Ovary (tissue), 3 donors: ENCODE results near the gene AQP1.

Experiments
- EP300 ChIP-seq: sonication (generic); formaldehyde crosslinking; IDR thresholded peaks from one replicate; pipeline ENCODE4 v1.6.1; 2017; ENCODE audit warnings: antibody characterized with exemption
- POLR2A ChIP-seq: fragments of 450-650 bp; IDR thresholded peaks from one replicate; pipeline ENCODE4 v1.6.1; 2017; ENCODE audit warnings: antibody characterized with exemption, mild to moderate bottlenecking, moderate library complexity
- TF ChIP-seq, protein P1 (sequence below), 3 donors: fragments of 450-650 bp in 2 of 3; fragments of 200-600 bp in 1 of 3; IDR thresholded peaks; one replicate each; pipeline versions ENCODE4 v1.5.1 to v1.8.0; 2016 to 2022; ENCODE audit warnings: antibody characterized with exemption in 3 of 3, mild to moderate bottlenecking in 1 of 3
- donor health status: DM: no; HTN: no; CAD: no.

DNA sequence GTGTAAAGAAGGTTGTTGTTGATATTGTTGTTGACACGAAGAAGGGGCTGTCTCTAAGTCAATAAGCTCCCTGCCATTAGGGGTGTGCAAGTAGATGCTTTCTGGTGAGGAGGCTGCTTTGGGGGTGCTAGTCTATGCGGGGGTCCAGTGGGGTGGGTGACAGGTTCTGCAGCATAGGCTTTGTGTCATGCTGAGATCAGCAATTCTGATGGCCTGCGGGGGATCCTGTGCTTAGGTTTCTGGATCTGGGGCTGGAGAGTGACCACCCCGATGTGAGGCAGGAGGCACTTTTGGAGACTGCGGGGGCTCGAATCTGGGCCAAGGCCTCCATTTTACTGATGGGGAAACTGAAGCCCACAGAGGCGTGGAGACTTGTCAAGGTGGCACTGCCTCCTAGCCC, 5.1 kb downstream of the AQP1 start:
- TF ChIP-seq, protein P1, sequence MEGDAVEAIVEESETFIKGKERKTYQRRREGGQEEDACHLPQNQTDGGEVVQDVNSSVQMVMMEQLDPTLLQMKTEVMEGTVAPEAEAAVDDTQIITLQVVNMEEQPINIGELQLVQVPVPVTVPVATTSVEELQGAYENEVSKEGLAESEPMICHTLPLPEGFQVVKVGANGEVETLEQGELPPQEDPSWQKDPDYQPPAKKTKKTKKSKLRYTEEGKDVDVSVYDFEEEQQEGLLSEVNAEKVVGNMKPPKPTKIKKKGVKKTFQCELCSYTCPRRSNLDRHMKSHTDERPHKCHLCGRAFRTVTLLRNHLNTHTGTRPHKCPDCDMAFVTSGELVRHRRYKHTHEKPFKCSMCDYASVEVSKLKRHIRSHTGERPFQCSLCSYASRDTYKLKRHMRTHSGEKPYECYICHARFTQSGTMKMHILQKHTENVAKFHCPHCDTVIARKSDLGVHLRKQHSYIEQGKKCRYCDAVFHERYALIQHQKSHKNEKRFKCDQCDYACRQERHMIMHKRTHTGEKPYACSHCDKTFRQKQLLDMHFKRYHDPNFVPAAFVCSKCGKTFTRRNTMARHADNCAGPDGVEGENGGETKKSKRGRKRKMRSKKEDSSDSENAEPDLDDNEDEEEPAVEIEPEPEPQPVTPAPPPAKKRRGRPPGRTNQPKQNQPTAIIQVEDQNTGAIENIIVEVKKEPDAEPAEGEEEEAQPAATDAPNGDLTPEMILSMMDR (IDR thresholded peaks at IDR 0.05), result no peak
- TF ChIP-seq POLR2A, result no peak
- no peak for TF ChIP-seq EP300
